HG03378 (cell line): ENCODE results near the gene NFE2.

ENCODE experiments used
- ATAC-seq: cut with Tn5 transposase; IDR thresholded peaks from one replicate; pipeline ENCODE4 v1.9.1; 2021; ENCODE audit warnings: mild to moderate bottlenecking, moderate library complexity; ENCODE audit not compliant: unreplicated experiment

Gene NFE2

GRCh38 chr12:54306925-54307741 lies 6.3 kb upstream of the NFE2 start:
- ATAC-seq, result no peak

GRCh38 chr12:54304187-54304810 lies 3.5 kb upstream of the NFE2 start:
- no peak for ATAC-seq

- no peak for ATAC-seq
Measured at GRCh38 chr12:54303640-54304039, 2.8 kb upstream of the NFE2 start.

- ATAC-seq, result no peak
Measured at GRCh38 chr12:54301428-54302048, 723 bp upstream of the NFE2 start.

- no peak for ATAC-seq
Measured at GRCh38 chr12:54300225-54300731, 537 bp downstream of the NFE2 start.

- no peak for ATAC-seq
Measured at GRCh38 chr12:54299515-54300224, 1.1 kb downstream of the NFE2 start.

- no peak for ATAC-seq
Measured at GRCh38 chr12:54298904-54299303, 1.9 kb downstream of the NFE2 start.

GRCh38 chr12:54296393-54297099 lies 4.3 kb downstream of the NFE2 start:
- no peak for ATAC-seq

- no peak for ATAC-seq
Measured at GRCh38 chr12:54294953-54295566, 5.8 kb downstream of the NFE2 start.

GRCh38 chr12:54294152-54294952 lies 6.5 kb downstream of the NFE2 start:
- ATAC-seq, result no peak

GRCh38 chr12:54292931-54293241 lies 7.9 kb downstream of the NFE2 start:
- ATAC-seq, result no peak

GRCh38 chr12:54292083-54292930 lies 8.5 kb downstream of the NFE2 start:
- no peak for ATAC-seq

GRCh38 chr12:54287261-54288157 lies 13.3 kb downstream of the NFE2 start:
- ATAC-seq, result no peak

- ATAC-seq, result no peak
Measured at GRCh38 chr12:54286042-54287030, 14.5 kb downstream of the NFE2 start.

- ATAC-seq, result no peak
Measured at GRCh38 chr12:54285150-54286041, 15.4 kb downstream of the NFE2 start.
